Prostate gland (tissue), 2 donors: ENCODE measurements around the gene SNX25.

Experiments
- POLR2A ChIP-seq: fragments of 450-650 bp; IDR thresholded peaks from one replicate; pipeline ENCODE4 v1.6.1; 2016; ENCODE audit warnings: antibody characterized with exemption, mild to moderate bottlenecking
- POLR2AphosphoS5 ChIP-seq: sonication (generic); formaldehyde crosslinking; IDR thresholded peaks from one replicate; pipeline ENCODE4 v1.6.1; 2017; ENCODE audit warnings: antibody characterized with exemption
- TF ChIP-seq, protein P1 (sequence below), 4 experiments: fragments of 200-600 bp in 2 of 4; fragments of 450-650 bp in 2 of 4; sonication (generic) in 2 of 4; IDR thresholded peaks; 1 replicate in 3 of 4; 2 replicates in 1 of 4; pipeline ENCODE4 v1.5.1; 2016 to 2019; ENCODE audit warnings: antibody characterized with exemption in 4 of 4, mild to moderate bottlenecking in 2 of 4, moderate library complexity in 2 of 4

DNA sequence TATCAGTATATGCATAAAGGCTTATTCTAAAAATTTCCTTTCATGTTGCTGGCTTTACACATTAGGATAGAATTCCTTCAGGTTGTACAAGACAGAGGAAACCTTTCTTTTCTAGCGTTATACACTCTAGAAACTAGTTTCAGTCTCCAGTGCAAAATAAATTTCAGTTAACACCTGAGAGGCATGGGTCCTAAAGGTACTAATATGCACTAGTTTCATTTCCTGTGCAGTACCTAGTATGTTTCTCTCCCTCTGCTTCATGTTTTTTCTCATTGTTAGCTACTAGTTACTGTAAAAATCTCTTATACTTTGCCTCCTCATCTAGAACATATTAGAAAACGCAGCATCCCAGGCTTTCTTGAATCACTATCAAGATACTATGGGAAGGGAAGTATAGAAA, 54.0 kb downstream of the SNX25 start:
- TF ChIP-seq, protein P1, sequence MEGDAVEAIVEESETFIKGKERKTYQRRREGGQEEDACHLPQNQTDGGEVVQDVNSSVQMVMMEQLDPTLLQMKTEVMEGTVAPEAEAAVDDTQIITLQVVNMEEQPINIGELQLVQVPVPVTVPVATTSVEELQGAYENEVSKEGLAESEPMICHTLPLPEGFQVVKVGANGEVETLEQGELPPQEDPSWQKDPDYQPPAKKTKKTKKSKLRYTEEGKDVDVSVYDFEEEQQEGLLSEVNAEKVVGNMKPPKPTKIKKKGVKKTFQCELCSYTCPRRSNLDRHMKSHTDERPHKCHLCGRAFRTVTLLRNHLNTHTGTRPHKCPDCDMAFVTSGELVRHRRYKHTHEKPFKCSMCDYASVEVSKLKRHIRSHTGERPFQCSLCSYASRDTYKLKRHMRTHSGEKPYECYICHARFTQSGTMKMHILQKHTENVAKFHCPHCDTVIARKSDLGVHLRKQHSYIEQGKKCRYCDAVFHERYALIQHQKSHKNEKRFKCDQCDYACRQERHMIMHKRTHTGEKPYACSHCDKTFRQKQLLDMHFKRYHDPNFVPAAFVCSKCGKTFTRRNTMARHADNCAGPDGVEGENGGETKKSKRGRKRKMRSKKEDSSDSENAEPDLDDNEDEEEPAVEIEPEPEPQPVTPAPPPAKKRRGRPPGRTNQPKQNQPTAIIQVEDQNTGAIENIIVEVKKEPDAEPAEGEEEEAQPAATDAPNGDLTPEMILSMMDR (IDR thresholded peaks at IDR 0.05): no peak
- TF ChIP-seq POLR2A (no peak), POLR2AphosphoS5 (no peak)
